Measurements from ENCODE around the gene EPHB2.
A peak's percentile ranks its signal among the peaks of the same experiment; 100 is the strongest.

The EPHB2 gene

DNA sequence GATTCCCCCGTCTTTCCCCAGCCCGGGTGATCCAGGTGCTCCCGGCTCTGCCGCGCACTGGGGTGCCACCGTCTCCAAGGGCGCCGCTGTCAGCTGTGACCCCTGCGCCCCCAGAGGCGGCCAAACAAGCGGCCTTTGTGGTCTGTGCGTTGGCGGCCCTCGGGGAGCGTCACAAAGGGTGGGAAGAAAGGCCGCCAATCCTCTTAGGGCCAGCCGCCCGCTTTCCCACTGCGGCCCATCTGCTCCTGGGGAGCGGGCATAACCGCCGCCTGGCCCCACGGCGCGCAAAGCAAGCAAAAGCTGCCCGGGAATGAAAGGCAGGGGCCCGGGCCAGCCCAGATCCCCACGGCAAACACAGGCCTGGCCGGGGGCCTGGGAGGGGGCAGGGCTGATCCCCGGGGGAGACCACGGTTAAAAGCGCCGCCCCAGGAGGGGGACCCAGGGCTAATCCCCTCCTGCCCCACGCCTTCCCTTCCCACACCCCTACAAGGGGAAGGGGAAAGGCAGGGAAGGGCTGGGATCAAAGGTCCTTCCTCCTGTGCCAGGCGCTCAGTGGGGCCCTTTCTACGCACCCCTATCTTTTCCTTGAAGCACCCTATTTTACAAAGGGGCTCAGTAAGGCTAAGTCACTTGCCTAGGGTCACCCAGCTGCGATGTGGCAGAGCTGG, 33.6 kb upstream of the EPHB2 start:
- 95% methylated on average over 34 of the region's 37 CpGs for WGBS
- no peak overlapping the region for H2BK5ac ChIP-seq (ENCODE audit: low read depth, low read length, poor library complexity, severe bottlenecking)
- H3K18ac ChIP-seq (ENCODE audit: low read depth in 1 of 2, low read length in 2 of 2), result no peak overlapping the region
- H3K4me2 ChIP-seq (ENCODE audit: low read length, poor library complexity, severe bottlenecking), result no peak overlapping the region
- peaks cover 7% of the 10 kb centered on the region for H3K4me1 ChIP-seq (ENCODE audit: control insufficient read depth, insufficient read depth, low read depth, low read length)
- no peak overlapping the region for H3K23ac ChIP-seq (ENCODE audit: low read length in 2 of 2)
- no peak overlapping the region for H2BK120ac ChIP-seq (ENCODE audit: low read depth, low read length)
- H4K91ac ChIP-seq (ENCODE audit: low read length), result no peak overlapping the region
- H3K27ac ChIP-seq (ENCODE audit: low read length, poor library complexity, severe bottlenecking), result no peak overlapping the region
- H3K9me3 ChIP-seq (ENCODE audit: control insufficient read depth, low read length), result no peaks in the 10 kb centered on the region
- H3K36me3 ChIP-seq (ENCODE audit: control insufficient read depth in 1 of 2, insufficient read depth in 2 of 2, low read depth in 1 of 2, low read length in 2 of 2), result no peaks in the 10 kb centered on the region
- H3K4me3 ChIP-seq (ENCODE audit: insufficient read depth in 1 of 2, low read depth in 1 of 2, low read length in 2 of 2), result no peak overlapping the region
- H2BK15ac ChIP-seq (ENCODE audit: low read depth, poor library complexity, severe bottlenecking), result no peak overlapping the region
- no peak overlapping the region for H3K9ac ChIP-seq (ENCODE audit: low read length)
- H2AFZ ChIP-seq (ENCODE audit: low read depth, low read length), result no peak overlapping the region
- no peak overlapping the region for H2BK12ac ChIP-seq (ENCODE audit: low read length in 2 of 2)
- H4K8ac ChIP-seq (ENCODE audit: low read length), result no peak overlapping the region
- no peak overlapping the region for H2AK5ac ChIP-seq (ENCODE audit: low read length, severe bottlenecking)
- H3K27me3 ChIP-seq (ENCODE audit: control insufficient read depth in 1 of 2, insufficient read depth in 1 of 2, low read length in 2 of 2), result peaks cover 6 to 55% of the 10 kb centered on the region in 2 experiments
- no peaks in the 10 kb centered on the region for H3K79me1 ChIP-seq (replicated peaks; ENCODE audit: low read length, poor library complexity, severe bottlenecking)
- H3K4ac ChIP-seq (ENCODE audit: low read depth in 1 of 2, low read length in 2 of 2), result no peak overlapping the region
- H3K14ac ChIP-seq (ENCODE audit: low read length in 2 of 2), result no peak overlapping the region
- DNase-seq, result no peak

DNA sequence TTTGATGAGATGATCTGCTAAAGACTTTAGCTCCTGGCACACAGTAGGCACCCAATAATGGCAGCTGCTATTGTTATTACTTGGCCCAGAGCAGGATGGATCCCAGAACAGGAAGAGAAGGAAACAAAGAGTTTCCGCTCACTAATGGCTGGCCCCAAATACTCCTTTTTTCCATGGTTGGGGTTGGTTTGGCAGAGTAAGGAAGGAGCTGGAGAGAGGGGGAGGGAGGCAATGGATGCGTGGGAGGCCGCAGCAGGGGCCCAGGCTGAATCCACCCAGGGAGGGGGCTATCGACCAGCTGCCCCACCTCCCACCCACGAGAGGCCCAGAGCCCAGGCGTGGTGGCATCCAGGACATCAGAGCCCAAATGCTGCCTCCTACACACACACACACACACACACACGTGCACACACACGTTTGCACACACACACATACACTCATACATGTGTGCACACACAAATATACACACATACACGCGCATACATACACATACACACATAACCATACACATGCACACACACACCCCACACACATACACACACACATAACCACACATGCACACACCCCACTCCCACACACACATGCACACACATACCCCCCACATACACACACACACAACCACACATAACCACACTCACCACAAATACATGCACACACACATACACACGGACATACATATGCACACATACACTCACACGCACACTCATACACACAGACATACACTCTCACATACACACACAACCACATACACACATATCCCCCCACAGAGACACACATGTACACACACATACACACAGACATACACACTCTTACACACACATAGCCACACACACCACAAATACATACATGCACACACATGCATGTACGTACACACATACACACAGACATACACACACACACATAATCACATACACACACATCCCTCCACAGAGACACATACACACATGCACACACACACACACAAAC, 32.4 kb upstream of the EPHB2 start:
- H3K18ac ChIP-seq (ENCODE audit: low read depth in 1 of 2, low read length in 2 of 2), result no peak overlapping the region
- H2BK120ac ChIP-seq (ENCODE audit: low read depth, low read length), result no peak overlapping the region
- H2AFZ ChIP-seq (ENCODE audit: low read depth, low read length), result no peak overlapping the region
- DNase-seq, result no peak
- H3K36me3 ChIP-seq (ENCODE audit: control insufficient read depth in 1 of 2, insufficient read depth in 2 of 2, low read depth in 1 of 2, low read length in 2 of 2), result no peaks in the 10 kb centered on the region
- no peak overlapping the region for H3K4ac ChIP-seq (ENCODE audit: low read depth in 1 of 2, low read length in 2 of 2)
- peaks cover 7% of the 10 kb centered on the region for H3K4me1 ChIP-seq (ENCODE audit: control insufficient read depth, insufficient read depth, low read depth, low read length)
- no peak overlapping the region for H3K27ac ChIP-seq (ENCODE audit: low read length, poor library complexity, severe bottlenecking)
- peak overlapping the region in 1 of 2 experiments; percentile 69 for H3K14ac ChIP-seq (ENCODE audit: low read length in 2 of 2)
- peak overlapping the region; percentile 43 for H4K91ac ChIP-seq (ENCODE audit: low read length)
- 89% methylated on average over 11 of the region's 13 CpGs for WGBS
- H3K9ac ChIP-seq (ENCODE audit: low read length), result no peak overlapping the region
- no peak overlapping the region for H2BK5ac ChIP-seq (ENCODE audit: low read depth, low read length, poor library complexity, severe bottlenecking)
- no peak overlapping the region for H2AK5ac ChIP-seq (ENCODE audit: low read length, severe bottlenecking)
- no peaks in the 10 kb centered on the region for H3K9me3 ChIP-seq (ENCODE audit: control insufficient read depth, low read length)
- H3K23ac ChIP-seq (ENCODE audit: low read length in 2 of 2), result no peak overlapping the region
- no peak overlapping the region for H2BK12ac ChIP-seq (ENCODE audit: low read length in 2 of 2)
- H2BK15ac ChIP-seq (ENCODE audit: low read depth, poor library complexity, severe bottlenecking), result no peak overlapping the region
- no peak overlapping the region for H3K4me2 ChIP-seq (ENCODE audit: low read length, poor library complexity, severe bottlenecking)
- peaks cover 0 to 55% of the 10 kb centered on the region in 2 experiments for H3K27me3 ChIP-seq (ENCODE audit: control insufficient read depth in 1 of 2, insufficient read depth in 1 of 2, low read length in 2 of 2)
- H4K8ac ChIP-seq (ENCODE audit: low read length), result no peak overlapping the region
- H3K79me1 ChIP-seq (replicated peaks; ENCODE audit: low read length, poor library complexity, severe bottlenecking), result no peaks in the 10 kb centered on the region
- H3K4me3 ChIP-seq (ENCODE audit: insufficient read depth in 1 of 2, low read depth in 1 of 2, low read length in 2 of 2), result no peak overlapping the region

DNA sequence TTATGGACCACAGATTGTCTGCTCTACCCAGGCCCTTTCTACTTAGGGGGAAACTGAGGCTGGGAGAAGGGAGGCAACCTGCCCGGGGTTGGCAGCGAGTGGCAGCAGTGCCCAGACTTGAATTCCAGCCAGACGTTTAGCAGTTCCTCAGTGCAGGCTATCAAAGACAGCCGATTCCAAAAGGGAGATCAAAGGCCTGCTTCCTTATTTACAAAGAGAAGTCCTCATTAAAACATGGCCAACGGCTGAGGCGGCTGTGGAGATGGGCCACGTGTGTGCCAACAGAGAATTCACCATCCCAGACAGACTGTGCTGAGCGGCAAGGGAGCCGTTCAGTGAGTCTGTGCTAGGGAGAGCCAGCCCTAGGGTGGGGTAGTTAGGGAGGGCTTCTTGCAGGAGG, 29.9 kb upstream of the EPHB2 start:
- Histone ChIP-seq H3K4me1 (ENCODE audit: control insufficient read depth, insufficient read depth, low read depth, low read length) (peaks cover 15% of the 10 kb centered on the region), H3K9ac (ENCODE audit: low read length) (no peak overlapping the region), H3K27ac (ENCODE audit: low read length, poor library complexity, severe bottlenecking) (no peak overlapping the region), H2BK15ac (ENCODE audit: low read depth, poor library complexity, severe bottlenecking) (no peak overlapping the region), H3K79me1 (replicated peaks; ENCODE audit: low read length, poor library complexity, severe bottlenecking) (no peaks in the 10 kb centered on the region), H2BK120ac (ENCODE audit: low read depth, low read length) (no peak overlapping the region), H2AFZ (ENCODE audit: low read depth, low read length) (no peak overlapping the region), H3K18ac (ENCODE audit: low read depth in 1 of 2, low read length in 2 of 2) (no peak overlapping the region), H2BK12ac (ENCODE audit: low read length in 2 of 2) (no peak overlapping the region), H3K23ac (ENCODE audit: low read length in 2 of 2) (no peak overlapping the region), H2AK5ac (ENCODE audit: low read length, severe bottlenecking) (no peak overlapping the region), H4K91ac (ENCODE audit: low read length) (no peak overlapping the region), H3K4ac (ENCODE audit: low read depth in 1 of 2, low read length in 2 of 2) (no peak overlapping the region), H2BK5ac (ENCODE audit: low read depth, low read length, poor library complexity, severe bottlenecking) (no peak overlapping the region), H3K36me3 (ENCODE audit: control insufficient read depth in 1 of 2, insufficient read depth in 2 of 2, low read depth in 1 of 2, low read length in 2 of 2) (no peaks in the 10 kb centered on the region), H3K9me3 (ENCODE audit: control insufficient read depth, low read length) (no peaks in the 10 kb centered on the region), H3K14ac (ENCODE audit: low read length in 2 of 2) (no peak overlapping the region), H3K4me3 (ENCODE audit: insufficient read depth in 1 of 2, low read depth in 1 of 2, low read length in 2 of 2) (no peak overlapping the region), H4K8ac (ENCODE audit: low read length) (no peak overlapping the region), H3K4me2 (ENCODE audit: low read length, poor library complexity, severe bottlenecking) (no peak overlapping the region), H3K27me3 (ENCODE audit: control insufficient read depth in 1 of 2, insufficient read depth in 1 of 2, low read length in 2 of 2) (peaks cover 3 to 60% of the 10 kb centered on the region in 2 experiments)
- DNase-seq, result no peak
- 89% methylated on average over 9 of the region's 9 CpGs for WGBS

DNA sequence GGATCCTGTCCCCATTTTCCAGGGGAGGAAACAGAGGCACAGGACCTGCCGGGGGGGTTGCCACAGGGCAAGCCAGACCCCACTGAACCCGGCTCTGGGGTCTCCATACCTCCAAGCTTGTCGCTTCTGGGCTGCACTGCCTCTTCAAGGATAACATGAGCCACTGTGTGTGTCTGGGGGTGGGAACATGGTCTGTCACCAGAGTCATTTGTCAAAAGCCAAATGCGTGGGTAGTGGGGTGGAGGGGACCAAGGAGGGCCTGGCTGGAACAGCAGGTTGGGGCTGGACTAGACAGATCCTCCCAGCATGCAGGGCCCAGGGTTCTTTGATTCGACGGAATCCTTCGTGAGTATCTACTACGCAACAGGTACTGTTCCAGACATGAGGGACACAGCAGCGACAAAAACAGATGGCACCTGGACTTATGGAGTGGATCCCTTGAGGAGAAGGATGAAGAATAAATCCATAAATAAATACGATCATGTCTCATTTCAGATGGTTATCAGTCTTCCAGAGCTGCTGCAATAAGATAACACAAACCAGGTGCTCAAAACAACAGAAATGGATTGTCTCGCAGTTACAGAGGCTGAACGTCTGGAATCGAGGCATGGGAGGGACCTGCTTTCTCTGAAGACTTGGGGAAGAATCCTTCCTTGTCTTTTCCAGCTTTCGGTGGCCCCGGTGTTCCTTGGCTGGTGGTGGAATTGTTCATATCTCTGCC, 28.9 kb upstream of the EPHB2 start:
- Histone ChIP-seq H3K36me3 (ENCODE audit: control insufficient read depth in 1 of 2, insufficient read depth in 2 of 2, low read depth in 1 of 2, low read length in 2 of 2) (no peaks in the 10 kb centered on the region), H2BK12ac (ENCODE audit: low read length in 2 of 2) (no peak overlapping the region), H2BK5ac (ENCODE audit: low read depth, low read length, poor library complexity, severe bottlenecking) (no peak overlapping the region), H2BK120ac (ENCODE audit: low read depth, low read length) (no peak overlapping the region), H4K8ac (ENCODE audit: low read length) (no peak overlapping the region), H3K9ac (ENCODE audit: low read length) (no peak overlapping the region), H3K27me3 (ENCODE audit: control insufficient read depth in 1 of 2, insufficient read depth in 1 of 2, low read length in 2 of 2) (peaks cover 3 to 65% of the 10 kb centered on the region in 2 experiments), H3K14ac (ENCODE audit: low read length in 2 of 2) (no peak overlapping the region), H3K4me1 (ENCODE audit: control insufficient read depth, insufficient read depth, low read depth, low read length) (peaks cover 18% of the 10 kb centered on the region), H4K91ac (ENCODE audit: low read length) (no peak overlapping the region), H3K4me2 (ENCODE audit: low read length, poor library complexity, severe bottlenecking) (no peak overlapping the region), H2AFZ (ENCODE audit: low read depth, low read length) (no peak overlapping the region), H2BK15ac (ENCODE audit: low read depth, poor library complexity, severe bottlenecking) (no peak overlapping the region), H3K4me3 (ENCODE audit: insufficient read depth in 1 of 2, low read depth in 1 of 2, low read length in 2 of 2) (no peak overlapping the region), H2AK5ac (ENCODE audit: low read length, severe bottlenecking) (no peak overlapping the region), H3K23ac (ENCODE audit: low read length in 2 of 2) (no peak overlapping the region), H3K79me1 (replicated peaks; ENCODE audit: low read length, poor library complexity, severe bottlenecking) (no peaks in the 10 kb centered on the region), H3K4ac (ENCODE audit: low read depth in 1 of 2, low read length in 2 of 2) (no peak overlapping the region), H3K27ac (ENCODE audit: low read length, poor library complexity, severe bottlenecking) (no peak overlapping the region), H3K9me3 (ENCODE audit: control insufficient read depth, low read length) (no peaks in the 10 kb centered on the region), H3K18ac (ENCODE audit: low read depth in 1 of 2, low read length in 2 of 2) (no peak overlapping the region)
- DNase-seq, result no peak
- 86% methylated on average over 15 of the region's 15 CpGs for WGBS

All from mesenchymal stem cell (in vitro differentiated cells and primary cell).